ENCODE measurements around the gene PDE10A.

- no peak for TF ChIP-seq CTCF (conservative IDR thresholded peaks at IDR 0.05)
- TF ChIP-seq ZFX (IDR thresholded peaks at IDR 0.05): no peak
These were observed 20.0 kb downstream of the PDE10A start for GRCh38 chr6:165643015-165643414.
